ENCODE results near the gene DHX9. TPM values are rescaled to one million over a fixed set of nuclear protein-coding genes. Genes with fewer than 3 reads are reported as not detected.

The DHX9 gene
- total and polyA plus RNA-seq, 2 of the 13 experiments (the other 11 are each of a cell fraction or from before 2014, with no cell fraction given): 84.8 to 211 TPM

- peak; percentile 23; the same call in 1 of the 2 replicates for TF ChIP-seq ZNF740 (CRISPR knock-in tag; IDR thresholded peaks at IDR 0.05)
- no peak for TF ChIP-seq HOXA7 (CRISPR knock-in tag; IDR thresholded peaks at IDR 0.05)
- no peak for TF ChIP-seq ZNF256 (CRISPR knock-in tag; conservative IDR thresholded peaks at IDR 0.05)
- TF ChIP-seq SRY (CRISPR knock-in tag; IDR thresholded peaks at IDR 0.05): peak; percentile 85
- TF ChIP-seq TBX2 (CRISPR knock-in tag; IDR thresholded peaks at IDR 0.05; ENCODE audit: borderline replicate concordance): peak; percentile 56
- TF ChIP-seq KMT2A (CRISPR knock-in tag; IDR thresholded peaks at IDR 0.05): peak; percentile 86
- TF ChIP-seq ZNF563 (CRISPR knock-in tag; IDR thresholded peaks at IDR 0.05): no peak; the same call in 1 of the 2 replicates
- TF ChIP-seq ZNF431 (CRISPR knock-in tag; IDR thresholded peaks at IDR 0.05; ENCODE audit: borderline replicate concordance, low read depth): peak; percentile 83; the same call in 1 of the 2 replicates
- TF ChIP-seq ZNF512 (CRISPR knock-in tag; IDR thresholded peaks at IDR 0.05): no peak
- peak; percentile 83 for TF ChIP-seq HNF1B (CRISPR knock-in tag; IDR thresholded peaks at IDR 0.05)
- peak; percentile 44; the same call in 1 of the 2 replicates for TF ChIP-seq ZNF350 (CRISPR knock-in tag; IDR thresholded peaks at IDR 0.05; ENCODE audit: borderline replicate concordance, low read depth)
- TF ChIP-seq ZNF672 (CRISPR knock-in tag; IDR thresholded peaks at IDR 0.05): no peak
- TF ChIP-seq ZNF30 (CRISPR knock-in tag; IDR thresholded peaks at IDR 0.05): no peak
- TF ChIP-seq KDM2A (CRISPR knock-in tag; IDR thresholded peaks at IDR 0.05; ENCODE audit: borderline replicate concordance, low read depth): peak; percentile 39; the same call in 1 of the 2 replicates
- peak; percentile 7; the same call in 1 of the 2 replicates for TF ChIP-seq TFAP4 (IDR thresholded peaks at IDR 0.05; ENCODE audit: borderline replicate concordance, low read depth)
- no peak for TF ChIP-seq KMT2B (CRISPR knock-in tag; IDR thresholded peaks at IDR 0.05)
- no peak for TF ChIP-seq NPAS2 (CRISPR knock-in tag; IDR thresholded peaks at IDR 0.05; ENCODE audit: borderline replicate concordance)
- no peak for TF ChIP-seq STAT5B (CRISPR knock-in tag; IDR thresholded peaks at IDR 0.05)
- TF ChIP-seq HMGXB4 (CRISPR knock-in tag; IDR thresholded peaks at IDR 0.05; ENCODE audit: borderline replicate concordance in 1 of 2, low read depth in 1 of 2): peak; percentile 80 to 89; a peak in 3 of 4 replicates
- peak; percentile 28; the same call in 1 of the 2 replicates for TF ChIP-seq ZNF160 (CRISPR knock-in tag; IDR thresholded peaks at IDR 0.05)
- TF ChIP-seq ZBTB14 (CRISPR knock-in tag; IDR thresholded peaks at IDR 0.05): peak; percentile 57; the same call in 1 of the 2 replicates
Measured at GRCh38 chr1:182839209-182840066, at the start of gene DHX9 (continued).
